ENCODE measurements around the gene CDC14A.
"Not testable (repeated sequence)": the region's sequence is repeated elsewhere in the genome, so short reads cannot be mapped to it uniquely, and the experiment has no call there.

The CDC14A gene

DNA sequence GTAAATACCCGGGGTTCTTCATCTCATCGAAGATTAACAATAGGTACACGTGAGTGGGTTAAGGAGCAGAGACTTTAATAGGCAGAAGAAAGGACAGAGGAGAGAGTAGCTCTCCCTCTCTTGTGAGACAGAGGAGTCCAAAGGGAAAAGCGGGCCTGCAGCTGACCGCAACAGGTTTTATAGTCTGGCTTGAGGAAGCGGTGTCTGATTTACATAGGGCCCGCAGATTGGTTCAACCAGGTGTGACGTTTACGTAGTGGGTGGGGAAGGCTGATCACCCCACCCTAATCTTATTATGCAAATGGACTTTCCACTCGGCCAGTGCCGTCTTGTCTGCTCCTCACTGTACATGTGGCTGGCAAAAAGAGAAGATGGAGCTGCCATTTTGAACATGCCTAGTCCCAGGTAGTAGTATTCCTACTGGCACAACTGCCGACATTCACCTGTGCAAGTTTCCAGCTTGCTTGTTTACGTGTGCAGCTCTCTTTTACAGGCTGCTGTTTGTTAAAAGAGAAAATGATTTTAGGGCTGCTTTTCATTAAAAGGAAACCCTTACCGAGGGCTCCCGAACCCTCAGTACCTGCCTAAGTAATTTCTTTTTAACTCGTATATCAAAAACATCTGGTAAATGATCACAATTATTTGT, 10.6 kb downstream of the CDC14A start:
- DNase-seq (ENCODE audit: low spot score) = peak; percentile 61

GRCh38 chr1:100363831-100364230, 11.5 kb downstream of the CDC14A start:
- DNase-seq (ENCODE audit: low spot score) = no peak

DNA sequence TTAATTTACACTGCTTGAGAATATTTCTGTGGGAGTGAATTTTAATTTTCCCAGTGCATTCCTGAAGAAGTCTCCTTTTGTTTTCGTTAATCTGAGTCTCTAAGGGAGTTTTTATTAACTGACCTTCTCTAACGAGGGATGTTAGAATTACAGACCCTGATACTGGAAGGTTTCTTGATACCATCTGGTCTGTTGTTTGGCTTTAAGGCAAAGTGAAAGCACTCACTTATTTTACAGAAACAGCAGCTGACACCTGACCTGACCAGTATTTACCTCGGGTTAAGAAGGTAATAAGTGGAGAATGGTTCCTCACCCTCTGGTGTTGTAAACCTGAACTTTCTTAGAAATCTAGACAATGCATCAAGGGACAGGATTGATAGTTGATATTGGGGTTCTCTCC, 12.4 kb downstream of the CDC14A start:
- no peak for DNase-seq (ENCODE audit: low spot score)

GRCh38 chr1:100366209-100366525, 13.9 kb downstream of the CDC14A start:
- no peak for DNase-seq (ENCODE audit: low spot score)

- DNase-seq (ENCODE audit: low spot score) = not testable (repeated sequence)
These were observed 17.0 kb downstream of the CDC14A start for GRCh38 chr1:100369339-100369738.

GRCh38 chr1:100373953-100374352, 21.6 kb downstream of the CDC14A start:
- not testable (repeated sequence) for DNase-seq (ENCODE audit: low spot score)

DNA sequence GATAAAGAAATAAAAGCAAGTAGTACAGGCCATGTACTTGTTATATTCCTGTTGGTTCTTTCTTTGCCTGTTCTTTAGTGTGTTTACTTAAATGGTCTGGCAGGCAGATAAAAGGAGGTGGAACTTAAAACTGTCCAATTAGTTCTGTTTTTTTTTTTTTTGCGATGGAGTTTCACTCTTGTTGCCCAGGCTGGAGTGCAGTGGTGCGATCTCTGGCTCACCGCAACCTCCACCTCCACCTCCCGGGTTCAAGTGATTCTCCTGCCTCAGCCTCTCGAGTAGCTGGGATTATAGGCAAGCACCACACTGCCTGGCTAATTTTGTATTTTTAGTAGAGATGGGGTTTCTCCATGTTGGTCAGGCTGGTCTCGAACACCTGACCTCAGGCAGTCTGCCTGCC, 24.6 kb downstream of the CDC14A start:
- DNase-seq (ENCODE audit: low spot score) = not testable (repeated sequence)

DNA sequence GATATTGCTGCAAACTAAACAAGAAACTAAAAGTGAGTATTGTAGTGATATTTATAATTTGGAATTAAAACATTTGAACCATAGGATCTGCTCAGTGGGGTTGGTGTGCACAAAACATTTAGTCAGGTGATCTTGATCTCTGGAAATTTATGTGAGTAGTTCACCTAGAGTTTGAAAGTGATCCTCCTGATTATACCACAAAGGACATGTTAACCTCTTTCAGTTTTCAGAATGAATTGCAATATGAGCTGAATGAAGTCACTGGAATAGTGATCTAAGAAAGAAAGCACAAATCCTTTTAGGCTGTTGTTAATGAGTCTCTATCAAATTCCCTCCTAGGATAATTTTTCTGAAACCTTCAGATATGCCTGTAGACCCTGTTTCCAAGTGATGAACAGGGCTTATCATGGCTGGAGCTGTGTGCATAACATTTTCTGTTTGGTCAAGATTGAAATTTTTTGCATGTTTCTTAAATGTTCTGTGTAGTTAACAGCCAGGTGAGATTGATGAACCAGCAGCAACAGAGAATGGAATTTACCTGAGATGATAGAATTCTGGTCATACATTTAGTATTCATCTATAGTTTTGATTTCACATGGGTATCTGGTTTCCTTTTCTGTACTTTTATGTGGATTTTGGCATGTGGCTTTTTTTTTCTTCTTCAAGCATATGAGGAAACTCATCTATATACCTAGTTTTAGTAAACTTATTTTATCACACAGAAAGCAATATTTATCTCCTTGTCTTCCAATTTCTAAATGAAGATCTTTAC, 25.5 kb downstream of the CDC14A start:
- no peak for DNase-seq (ENCODE audit: low spot score)

GRCh38 chr1:100378956-100379355, 26.6 kb downstream of the CDC14A start:
- no peak for DNase-seq (ENCODE audit: low spot score)

- DNase-seq (ENCODE audit: low spot score) = no peak
These were observed 28.3 kb downstream of the CDC14A start for GRCh38 chr1:100380635-100381034.

GRCh38 chr1:100382657-100383056, 30.4 kb downstream of the CDC14A start:
- DNase-seq (ENCODE audit: low spot score) = no peak

DNA sequence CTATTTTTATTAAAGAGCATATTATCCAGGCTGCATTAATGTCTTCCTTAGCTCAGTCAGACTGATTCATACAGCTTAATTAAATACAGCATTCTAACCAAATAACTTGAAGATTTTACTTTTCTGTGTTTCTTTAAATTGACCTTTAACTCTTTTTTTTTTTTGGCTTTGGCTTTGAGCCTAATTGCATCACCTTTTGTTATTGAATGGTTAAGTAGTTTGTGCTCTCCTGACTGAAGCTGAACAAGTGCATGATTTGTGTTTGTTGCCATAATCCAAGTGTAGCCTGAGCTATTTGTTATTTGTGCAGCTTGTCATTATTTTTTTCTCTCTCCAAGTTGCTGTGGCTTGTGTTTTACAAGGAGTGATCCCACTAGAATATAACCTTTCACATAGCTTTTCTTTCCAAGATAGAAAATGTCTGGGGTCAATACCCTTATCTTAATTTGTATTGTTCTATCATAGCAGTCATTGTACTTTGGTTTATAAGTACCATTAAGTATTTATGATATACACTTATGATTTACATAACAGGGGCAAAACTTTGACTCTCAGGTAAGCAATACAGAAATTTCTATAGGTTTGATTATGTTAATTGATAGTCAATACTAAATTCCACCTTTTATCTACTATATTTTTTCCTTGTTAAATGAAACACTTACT, 31.6 kb downstream of the CDC14A start:
- DNase-seq (ENCODE audit: low spot score) = no peak

- peak; percentile 40 for DNase-seq (ENCODE audit: low spot score)
These were observed 34.9 kb downstream of the CDC14A start for GRCh38 chr1:100387209-100387608.

GRCh38 chr1:100387657-100388350, 35.5 kb downstream of the CDC14A start:
- DNase-seq (ENCODE audit: low spot score) = no peak

GRCh38 chr1:100390531-100390930, 38.2 kb downstream of the CDC14A start:
- DNase-seq (ENCODE audit: low spot score) = no peak

DNA sequence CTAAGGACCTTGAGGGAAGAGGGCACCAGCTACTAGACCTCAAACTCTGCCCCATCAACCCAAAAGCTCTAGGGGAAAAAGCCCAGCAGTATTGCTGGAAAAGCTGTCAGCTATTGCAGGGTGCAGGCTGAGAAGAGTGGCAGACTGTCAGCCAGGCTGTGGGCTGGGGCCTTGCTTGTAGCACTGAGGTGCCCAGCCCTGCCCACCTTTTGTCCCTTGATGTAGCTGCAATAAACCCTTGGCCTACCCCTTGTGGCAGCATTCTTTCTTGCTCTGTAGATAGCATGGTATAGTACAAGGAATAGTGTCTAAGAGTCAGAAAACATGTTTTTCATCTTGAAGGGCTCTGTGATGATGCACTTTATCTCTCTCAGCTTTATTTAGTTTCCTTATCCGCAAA, 39.4 kb downstream of the CDC14A start:
- DNase-seq (ENCODE audit: low spot score) = no peak

DNA sequence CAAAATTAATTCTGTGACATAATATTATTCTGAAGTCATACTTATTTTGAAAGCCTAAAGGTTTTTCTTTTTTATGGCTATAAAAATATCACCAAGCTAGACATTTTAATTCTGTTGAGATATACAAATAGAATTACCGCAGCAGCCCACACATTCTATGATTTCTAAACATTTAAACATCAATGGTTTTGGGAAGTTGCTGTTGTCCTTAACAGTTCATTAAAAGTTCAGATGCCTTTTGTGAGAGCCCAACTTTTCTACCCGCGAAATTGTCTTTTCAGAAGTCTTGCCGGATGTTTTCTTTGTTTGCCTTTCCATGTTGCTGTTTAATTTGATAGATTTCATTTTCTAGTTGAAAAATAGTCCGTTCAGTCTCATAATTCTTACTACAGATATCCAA, 40.5 kb downstream of the CDC14A start:
- DNase-seq (ENCODE audit: low spot score) = no peak

GRCh38 chr1:100394285-100394684, 42.0 kb downstream of the CDC14A start:
- no peak for DNase-seq (ENCODE audit: low spot score)

DNA sequence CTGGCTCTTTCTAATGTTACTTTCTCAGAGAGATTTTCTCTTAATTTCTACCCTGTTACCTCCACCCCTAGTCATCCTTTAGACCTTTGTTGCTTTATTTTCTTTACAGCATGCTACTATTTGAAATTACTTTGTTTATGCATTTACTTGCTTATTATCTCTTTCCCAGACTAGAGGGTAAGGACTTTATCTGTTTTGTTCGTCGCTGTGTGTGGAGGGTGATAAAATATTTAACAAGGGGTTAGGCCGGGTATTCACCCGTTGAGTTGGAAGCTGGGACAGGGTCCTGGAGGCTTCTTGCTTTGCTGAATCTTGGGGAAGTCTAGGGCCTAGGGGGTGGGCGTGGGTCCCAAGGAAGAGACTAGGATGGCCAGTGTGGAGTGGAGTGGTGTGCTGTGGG, 43.6 kb downstream of the CDC14A start:
- no peak for DNase-seq (ENCODE audit: low spot score)

DNA sequence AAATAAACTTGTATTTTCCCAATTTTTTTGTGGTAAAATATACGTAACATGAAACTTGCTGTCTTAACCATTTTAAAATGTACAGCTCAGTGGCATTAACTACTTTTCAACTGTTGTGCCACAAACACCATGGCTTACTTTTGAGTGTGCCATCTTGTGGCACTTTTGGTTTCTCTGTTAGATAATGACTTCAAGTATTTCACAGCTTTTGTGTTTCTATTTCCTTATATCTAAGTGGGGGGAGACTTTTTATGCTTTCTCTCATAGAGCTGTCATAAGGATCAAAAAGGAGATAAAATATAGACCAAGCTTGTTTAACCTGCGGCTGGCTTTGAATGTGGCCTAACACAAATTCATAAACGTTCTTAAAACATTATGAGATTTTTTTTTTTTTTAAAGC, 44.3 kb downstream of the CDC14A start:
- no peak for DNase-seq (ENCODE audit: low spot score)

DNA sequence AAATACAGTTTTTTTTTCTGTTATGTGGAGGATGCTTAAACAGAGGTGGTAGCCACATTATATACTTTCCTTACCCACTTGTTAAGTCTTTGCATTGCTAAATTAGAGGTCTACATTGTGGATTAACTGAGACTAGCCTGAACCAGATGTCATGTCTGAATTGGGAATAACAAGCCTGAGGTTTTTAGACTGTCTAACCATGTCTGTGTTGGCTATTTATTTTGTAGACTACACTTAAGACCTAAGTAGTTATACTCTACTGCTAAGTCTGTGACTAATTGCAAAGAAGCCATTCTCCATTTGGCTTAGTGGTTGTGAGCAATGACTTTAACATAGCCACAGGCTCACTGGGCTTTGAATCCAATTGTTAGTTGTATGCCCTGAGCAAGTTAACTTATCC, 45.4 kb downstream of the CDC14A start:
- DNase-seq (ENCODE audit: low spot score) = no peak

DNA sequence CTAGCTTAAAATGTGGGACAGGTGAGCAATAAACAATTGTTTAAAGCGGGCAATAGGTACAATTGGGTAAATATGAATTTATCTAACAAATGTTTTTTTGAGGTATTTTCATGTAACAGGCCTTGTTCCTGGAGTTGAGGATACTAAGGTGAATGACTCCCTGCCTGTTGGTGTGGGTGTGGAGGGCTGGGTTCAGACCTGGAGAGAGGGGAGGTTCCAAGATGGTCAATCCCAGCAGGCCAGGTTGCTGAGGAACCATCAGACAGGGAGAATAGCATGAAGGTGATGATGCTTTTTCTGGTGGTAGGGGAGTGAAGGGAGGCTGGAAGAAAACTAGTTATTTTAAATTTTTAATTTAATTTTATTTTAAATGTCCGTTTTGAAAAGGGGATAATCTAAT, 46.3 kb downstream of the CDC14A start:
- no peak for DNase-seq (ENCODE audit: low spot score)

DNA sequence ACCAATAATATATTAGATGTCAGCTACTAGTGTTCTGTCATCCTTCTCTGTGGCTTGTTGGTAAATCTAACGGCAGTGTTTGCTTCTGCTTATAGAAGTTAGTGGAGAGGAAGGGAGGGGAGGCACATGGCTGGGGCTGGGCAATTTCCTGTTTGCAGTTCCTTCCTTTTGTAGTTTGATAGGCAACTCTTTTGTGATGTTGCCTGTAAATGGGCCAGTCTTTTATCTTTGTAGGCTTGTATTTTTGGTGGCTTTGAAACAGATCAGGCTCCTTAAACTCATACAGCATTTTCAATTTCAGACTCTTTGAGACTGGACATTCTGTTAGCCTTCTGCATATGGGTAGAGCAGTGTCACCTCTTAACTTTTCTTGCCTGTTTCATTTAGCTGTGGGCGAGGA, 48.1 kb downstream of the CDC14A start:
- no peak for DNase-seq (ENCODE audit: low spot score)
